K562 (cell line): ENCODE results near the gene RNF123. TPM values are rescaled to one million over a fixed set of nuclear protein-coding genes. Genes with fewer than 3 reads are reported as not detected.

Experiments
- ATF7 ChIP-seq: fragments of 450-650 bp; IDR thresholded peaks from 2 replicates; pipeline ENCODE4 v1.7.1; 2014; ENCODE audit warnings: mild to moderate bottlenecking, moderate library complexity
- HDGF ChIP-seq: fragments of 450-650 bp; IDR thresholded peaks from 2 replicates; pipeline ENCODE4 v1.6.1; 2016
- KLF6 ChIP-seq: fragments of 250-450 bp; sonication (Bioruptor Pico); IDR thresholded peaks from 2 replicates; pipeline ENCODE4 v1.4.0; 2020; ENCODE audit warnings: mild to moderate bottlenecking, moderate library complexity, borderline replicate concordance
- LCOR ChIP-seq: sonication (generic); formaldehyde crosslinking; IDR thresholded peaks from 2 replicates; pipeline ENCODE4 v1.8.0; 2022; ENCODE audit warnings: mild to moderate bottlenecking, missing genetic modification reagents
- MTA2 ChIP-seq: fragments of 450-650 bp; IDR thresholded peaks from 2 replicates; pipeline ENCODE4 v1.6.1; 2016; ENCODE audit warnings: low read depth
- RAD51 ChIP-seq: fragments of 450-650 bp; IDR thresholded peaks from 2 replicates; pipeline ENCODE4 v1.7.1; 2016; ENCODE audit warnings: low read depth, mild to moderate bottlenecking, borderline replicate concordance
- RBM25 ChIP-seq: fragments of 200-400 bp; formaldehyde crosslinking; IDR thresholded peaks from 2 replicates; pipeline ENCODE4 v1.6.1; 2018; ENCODE audit warnings: low read length, low read depth, moderate library complexity; ENCODE audit not compliant: severe bottlenecking
- ZNF507 ChIP-seq: conservative IDR thresholded peaks from 2 replicates; pipeline ENCODE4 v1.6.1; 2017; ENCODE audit warnings: missing genetic modification characterization, missing compliant biosample characterization
- polyA plus RNA-seq, 8 experiments: library from polyadenylated mRNA; depleted of rRNA in 4 of 8; stranded (reverse) in 5 of 8; unstranded in 3 of 8; fragments of >200 nt; fragmentation: Nextera tagmentation in 2 of 8; fragmentation: Illumina TruSeq in 1 of 8; extraction: Ambion mirVana in 2 of 8; extraction: Trizol in 1 of 8; gene quantifications; 2 replicates each; pipeline versions ENCODE4 v1.2.1 to v1.2.3, GENCODE V29; 2011 to 2014; ENCODE audit warnings: inconsistent platforms in 1 of 8, missing spikeins in 1 of 8
- total RNA-seq, 7 experiments: library from RNA; depleted of rRNA in 6 of 7; stranded (reverse); fragments of >200 nt in 6 of 7; fragmentation: Illumina TruSeq in 2 of 7; extraction: Trizol in 2 of 7; gene quantifications; 2 replicates each; pipeline versions ENCODE4 v1.2.1 to v1.2.3, GENCODE V29; 2011 to 2021; ENCODE audit warnings: low replicate concordance in 1 of 7
- TF ChIP-seq, protein P1 (sequence below): sonication (generic); formaldehyde crosslinking; IDR thresholded peaks from 2 replicates; pipeline ENCODE4 v1.8.0; 2022; ENCODE audit warnings: missing genetic modification reagents, mild to moderate bottlenecking, borderline replicate concordance
- TF ChIP-seq, protein P2 (sequence below), 2 experiments: IDR thresholded peaks; 2 replicates each; pipeline ENCODE4 v1.6.1; 2012; ENCODE audit warnings: improper control_type of control experiment in 2 of 2, low read depth in 2 of 2, low read length in 2 of 2, borderline replicate concordance in 1 of 2
- TF ChIP-seq, protein P3 (sequence below): fragments of 450-650 bp; formaldehyde crosslinking; IDR thresholded peaks from 2 replicates; pipeline ENCODE4 v1.4.0; 2020; ENCODE audit warnings: mild to moderate bottlenecking, moderate library complexity

RNF123 gene
- total and polyA plus RNA-seq, 9 of the 15 experiments (the other 6 are each of a cell fraction or from before 2014, with no cell fraction given) = 8.7 to 53.1 (median 17.5) TPM

DNA sequence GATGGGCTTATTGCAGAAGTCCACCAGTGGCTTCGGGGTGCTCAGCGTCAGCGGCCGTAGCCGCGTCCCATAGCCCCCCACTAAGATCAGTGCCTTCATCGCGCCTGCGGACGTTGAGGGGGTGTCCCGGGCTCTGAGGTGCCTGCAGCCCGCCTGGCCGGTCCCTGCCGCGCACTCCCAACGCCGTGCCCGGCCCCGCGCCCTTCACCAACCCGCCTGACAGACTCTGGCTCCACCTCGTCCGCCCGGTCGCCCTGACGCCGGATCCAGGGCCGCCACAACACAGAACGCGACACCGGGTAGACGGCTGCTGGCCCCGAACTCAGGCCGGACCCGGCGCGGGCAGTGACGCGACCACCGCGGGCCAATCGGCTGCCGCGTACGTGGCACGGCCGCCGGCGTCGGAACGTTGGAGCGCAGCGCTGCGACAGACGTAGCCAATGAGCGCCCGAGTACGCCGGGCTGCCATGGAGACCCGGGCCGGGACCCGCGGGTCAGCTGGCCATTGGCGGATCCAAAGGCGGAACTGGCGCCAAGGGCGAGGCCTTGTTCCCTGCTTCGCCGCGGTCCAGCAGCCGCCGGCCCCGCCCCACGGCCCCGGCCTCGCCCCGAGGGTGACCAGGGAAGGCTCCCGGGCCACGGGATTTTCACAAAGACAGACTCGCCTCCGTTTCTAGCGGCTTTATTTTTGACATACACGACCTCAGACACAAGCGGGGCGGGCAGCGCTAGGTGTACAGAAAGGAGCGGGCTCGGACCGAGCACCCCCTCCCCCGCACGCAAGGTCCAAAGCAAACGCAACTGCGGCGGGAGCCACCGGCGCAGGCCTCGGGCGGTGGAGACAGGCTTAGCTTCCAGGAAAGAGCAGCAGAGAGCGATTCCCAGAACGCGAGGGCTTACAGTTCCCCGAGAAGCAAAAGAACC, 34.5 kb downstream of the RNF123 start, which contains the start of gene GMPPB (continued):
- TF ChIP-seq, protein P1, sequence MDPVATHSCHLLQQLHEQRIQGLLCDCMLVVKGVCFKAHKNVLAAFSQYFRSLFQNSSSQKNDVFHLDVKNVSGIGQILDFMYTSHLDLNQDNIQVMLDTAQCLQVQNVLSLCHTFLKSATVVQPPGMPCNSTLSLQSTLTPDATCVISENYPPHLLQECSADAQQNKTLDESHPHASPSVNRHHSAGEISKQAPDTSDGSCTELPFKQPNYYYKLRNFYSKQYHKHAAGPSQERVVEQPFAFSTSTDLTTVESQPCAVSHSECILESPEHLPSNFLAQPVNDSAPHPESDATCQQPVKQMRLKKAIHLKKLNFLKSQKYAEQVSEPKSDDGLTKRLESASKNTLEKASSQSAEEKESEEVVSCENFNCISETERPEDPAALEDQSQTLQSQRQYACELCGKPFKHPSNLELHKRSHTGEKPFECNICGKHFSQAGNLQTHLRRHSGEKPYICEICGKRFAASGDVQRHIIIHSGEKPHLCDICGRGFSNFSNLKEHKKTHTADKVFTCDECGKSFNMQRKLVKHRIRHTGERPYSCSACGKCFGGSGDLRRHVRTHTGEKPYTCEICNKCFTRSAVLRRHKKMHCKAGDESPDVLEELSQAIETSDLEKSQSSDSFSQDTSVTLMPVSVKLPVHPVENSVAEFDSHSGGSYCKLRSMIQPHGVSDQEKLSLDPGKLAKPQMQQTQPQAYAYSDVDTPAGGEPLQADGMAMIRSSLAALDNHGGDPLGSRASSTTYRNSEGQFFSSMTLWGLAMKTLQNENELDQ (CRISPR knock-in tag) = 0 out of 2 replicates have a peak, but pooled peaks have one; percentile 57
- TF ChIP-seq, protein P2, sequence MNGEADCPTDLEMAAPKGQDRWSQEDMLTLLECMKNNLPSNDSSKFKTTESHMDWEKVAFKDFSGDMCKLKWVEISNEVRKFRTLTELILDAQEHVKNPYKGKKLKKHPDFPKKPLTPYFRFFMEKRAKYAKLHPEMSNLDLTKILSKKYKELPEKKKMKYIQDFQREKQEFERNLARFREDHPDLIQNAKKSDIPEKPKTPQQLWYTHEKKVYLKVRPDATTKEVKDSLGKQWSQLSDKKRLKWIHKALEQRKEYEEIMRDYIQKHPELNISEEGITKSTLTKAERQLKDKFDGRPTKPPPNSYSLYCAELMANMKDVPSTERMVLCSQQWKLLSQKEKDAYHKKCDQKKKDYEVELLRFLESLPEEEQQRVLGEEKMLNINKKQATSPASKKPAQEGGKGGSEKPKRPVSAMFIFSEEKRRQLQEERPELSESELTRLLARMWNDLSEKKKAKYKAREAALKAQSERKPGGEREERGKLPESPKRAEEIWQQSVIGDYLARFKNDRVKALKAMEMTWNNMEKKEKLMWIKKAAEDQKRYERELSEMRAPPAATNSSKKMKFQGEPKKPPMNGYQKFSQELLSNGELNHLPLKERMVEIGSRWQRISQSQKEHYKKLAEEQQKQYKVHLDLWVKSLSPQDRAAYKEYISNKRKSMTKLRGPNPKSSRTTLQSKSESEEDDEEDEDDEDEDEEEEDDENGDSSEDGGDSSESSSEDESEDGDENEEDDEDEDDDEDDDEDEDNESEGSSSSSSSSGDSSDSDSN (IDR thresholded peaks at IDR 0.05; ENCODE audit: borderline replicate concordance in 1 of 2, low read depth in 2 of 2, low read length in 2 of 2) = 0 out of 4 replicates have a peak, but pooled peaks of 1 of the 2 experiments have one; percentile 36
- TF ChIP-seq, protein P3, sequence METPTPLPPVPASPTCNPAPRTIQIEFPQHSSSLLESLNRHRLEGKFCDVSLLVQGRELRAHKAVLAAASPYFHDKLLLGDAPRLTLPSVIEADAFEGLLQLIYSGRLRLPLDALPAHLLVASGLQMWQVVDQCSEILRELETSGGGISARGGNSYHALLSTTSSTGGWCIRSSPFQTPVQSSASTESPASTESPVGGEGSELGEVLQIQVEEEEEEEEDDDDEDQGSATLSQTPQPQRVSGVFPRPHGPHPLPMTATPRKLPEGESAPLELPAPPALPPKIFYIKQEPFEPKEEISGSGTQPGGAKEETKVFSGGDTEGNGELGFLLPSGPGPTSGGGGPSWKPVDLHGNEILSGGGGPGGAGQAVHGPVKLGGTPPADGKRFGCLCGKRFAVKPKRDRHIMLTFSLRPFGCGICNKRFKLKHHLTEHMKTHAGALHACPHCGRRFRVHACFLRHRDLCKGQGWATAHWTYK = no peak
- no peak for TF ChIP-seq MTA2
- TF ChIP-seq RBM25 = peak; percentile 96
- TF ChIP-seq HDGF = no peak
- peak; percentile 58 for TF ChIP-seq ATF7
- peak; percentile 11; the same call in 1 of the 2 replicates for TF ChIP-seq RAD51
- TF ChIP-seq KLF6 = peak; percentile 58; the same call in 1 of the 2 replicates
- no peak for TF ChIP-seq ZNF507 (tag)
- TF ChIP-seq LCOR (CRISPR knock-in tag) = peak; percentile 28; the same call in 1 of the 2 replicates
